WI38 (cell line): ENCODE data around the gene EGFLAM.

Experiments
- H3K4me3 ChIP-seq: 2 replicates; pipeline ENCODE4 v1.5.1; 2011; ENCODE audit warnings: low read depth, mild to moderate bottlenecking, control low read depth, low read length
- TF ChIP-seq, protein P1 (sequence below): IDR thresholded peaks from 2 replicates; pipeline ENCODE4 v1.5.1; 2012; ENCODE audit warnings: low read depth, mild to moderate bottlenecking, control low read depth, low read length

EGFLAM gene

GRCh38 chr5:38424148-38425060 lies 166.0 kb downstream of the EGFLAM start:
- no peak overlapping the region for H3K4me3 ChIP-seq
- TF ChIP-seq, protein P1, sequence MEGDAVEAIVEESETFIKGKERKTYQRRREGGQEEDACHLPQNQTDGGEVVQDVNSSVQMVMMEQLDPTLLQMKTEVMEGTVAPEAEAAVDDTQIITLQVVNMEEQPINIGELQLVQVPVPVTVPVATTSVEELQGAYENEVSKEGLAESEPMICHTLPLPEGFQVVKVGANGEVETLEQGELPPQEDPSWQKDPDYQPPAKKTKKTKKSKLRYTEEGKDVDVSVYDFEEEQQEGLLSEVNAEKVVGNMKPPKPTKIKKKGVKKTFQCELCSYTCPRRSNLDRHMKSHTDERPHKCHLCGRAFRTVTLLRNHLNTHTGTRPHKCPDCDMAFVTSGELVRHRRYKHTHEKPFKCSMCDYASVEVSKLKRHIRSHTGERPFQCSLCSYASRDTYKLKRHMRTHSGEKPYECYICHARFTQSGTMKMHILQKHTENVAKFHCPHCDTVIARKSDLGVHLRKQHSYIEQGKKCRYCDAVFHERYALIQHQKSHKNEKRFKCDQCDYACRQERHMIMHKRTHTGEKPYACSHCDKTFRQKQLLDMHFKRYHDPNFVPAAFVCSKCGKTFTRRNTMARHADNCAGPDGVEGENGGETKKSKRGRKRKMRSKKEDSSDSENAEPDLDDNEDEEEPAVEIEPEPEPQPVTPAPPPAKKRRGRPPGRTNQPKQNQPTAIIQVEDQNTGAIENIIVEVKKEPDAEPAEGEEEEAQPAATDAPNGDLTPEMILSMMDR: no peak

DNA sequence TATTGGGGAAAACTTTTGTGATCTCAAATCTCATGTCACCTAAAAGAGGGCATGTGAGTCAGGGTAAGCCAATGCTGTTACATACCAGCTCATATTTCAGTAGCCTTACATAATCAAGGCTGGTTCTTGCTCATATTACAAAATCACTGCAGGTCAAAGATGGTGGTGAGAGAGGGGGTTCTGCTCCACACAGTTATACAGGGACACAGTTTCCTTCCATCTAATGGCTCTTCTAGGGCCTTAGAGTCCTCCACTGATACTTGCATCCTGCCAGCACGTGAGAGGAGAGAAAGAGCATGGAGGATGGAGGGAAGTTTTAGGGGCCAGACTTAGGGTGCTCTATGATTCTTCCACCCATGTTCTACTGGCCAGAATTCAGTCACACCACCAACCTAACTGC lies 168.1 kb downstream of the EGFLAM start:
- TF ChIP-seq, protein P1: no peak
- H3K4me3 ChIP-seq: no peak overlapping the region

DNA sequence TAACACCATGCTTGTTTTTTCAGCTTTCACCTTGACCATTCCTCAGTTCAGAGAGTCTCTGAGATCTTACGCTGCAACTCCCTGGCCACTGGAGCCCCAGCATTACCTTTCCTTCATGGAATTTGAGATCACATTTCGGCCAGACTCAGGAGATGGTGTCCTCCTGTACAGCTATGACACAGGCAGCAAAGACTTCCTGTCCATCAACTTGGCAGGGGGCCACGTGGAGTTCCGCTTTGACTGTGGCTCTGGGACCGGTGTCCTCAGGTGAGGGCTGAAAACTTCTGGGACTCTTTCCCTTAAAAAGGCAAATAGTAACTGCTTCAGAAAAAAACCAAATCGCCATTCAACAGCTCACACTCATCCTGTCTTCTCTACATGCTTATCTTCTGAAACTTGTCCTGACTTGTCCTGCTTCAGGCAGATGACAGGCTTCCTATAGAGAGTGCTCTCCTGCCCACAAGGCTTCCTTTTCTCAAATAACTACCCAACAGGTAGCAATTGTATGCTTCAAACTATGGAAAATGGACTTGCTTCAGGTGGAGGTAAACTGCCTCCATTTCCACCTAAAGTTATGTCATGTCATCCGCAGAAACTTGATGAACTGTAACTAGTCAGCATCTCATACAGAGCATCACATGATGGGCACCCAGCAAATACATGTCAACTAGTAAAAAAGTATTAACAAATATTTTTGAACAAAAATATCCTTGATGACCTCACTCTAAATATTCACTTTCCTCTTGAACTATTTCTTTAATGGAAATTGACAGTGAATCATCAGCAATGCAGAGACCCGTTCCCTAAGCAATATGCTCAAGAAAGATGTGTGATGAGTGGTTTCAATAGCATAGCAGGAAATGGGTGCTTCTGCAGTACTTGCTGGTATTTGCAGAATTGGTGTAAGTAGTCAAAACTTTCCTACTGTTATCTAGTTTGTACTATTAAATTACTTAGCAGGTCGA lies 168.9 kb downstream of the EGFLAM start:
- no peak overlapping the region for H3K4me3 ChIP-seq
- TF ChIP-seq, protein P1: no peak

DNA sequence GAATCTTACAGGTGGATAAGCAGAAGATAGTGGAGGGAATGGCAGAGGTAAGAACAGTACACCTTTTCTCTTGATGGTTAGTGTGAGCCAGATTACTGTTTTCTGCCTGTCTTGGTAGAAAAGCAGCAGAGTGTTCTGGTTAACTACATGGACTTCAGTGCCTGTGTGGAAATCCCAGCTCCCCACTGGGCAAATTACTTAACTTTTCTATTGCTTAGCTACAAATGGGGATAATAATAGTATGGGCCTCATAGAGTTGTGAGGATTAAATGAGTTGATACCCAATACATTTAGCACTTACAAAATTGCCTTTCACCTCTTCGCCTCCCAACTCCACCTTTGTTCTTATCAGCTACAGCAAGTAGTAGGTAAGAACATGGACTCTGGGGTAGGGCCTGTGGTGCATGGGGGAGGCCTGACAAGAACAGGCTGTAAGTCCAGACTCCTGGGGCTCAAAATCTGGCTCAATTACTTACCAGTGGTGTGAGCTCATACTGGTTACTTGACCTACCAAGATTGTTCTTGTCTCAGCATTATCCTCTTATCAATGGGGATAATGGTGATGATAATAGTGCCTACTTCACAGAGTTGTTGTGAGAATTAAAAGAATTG lies 173.0 kb downstream of the EGFLAM start:
- H3K4me3 ChIP-seq: no peak overlapping the region
- TF ChIP-seq, protein P1: no peak

GRCh38 chr5:38433160-38433861 lies 175.0 kb downstream of the EGFLAM start:
- TF ChIP-seq, protein P1: no peak
- no peak overlapping the region for H3K4me3 ChIP-seq

- TF ChIP-seq, protein P1: no peak
- H3K4me3 ChIP-seq: no peak overlapping the region
These were observed 176.8 kb downstream of the EGFLAM start for GRCh38 chr5:38434966-38435705.
